ENCODE results near the gene CHRM2.

Gene CHRM2

DNA sequence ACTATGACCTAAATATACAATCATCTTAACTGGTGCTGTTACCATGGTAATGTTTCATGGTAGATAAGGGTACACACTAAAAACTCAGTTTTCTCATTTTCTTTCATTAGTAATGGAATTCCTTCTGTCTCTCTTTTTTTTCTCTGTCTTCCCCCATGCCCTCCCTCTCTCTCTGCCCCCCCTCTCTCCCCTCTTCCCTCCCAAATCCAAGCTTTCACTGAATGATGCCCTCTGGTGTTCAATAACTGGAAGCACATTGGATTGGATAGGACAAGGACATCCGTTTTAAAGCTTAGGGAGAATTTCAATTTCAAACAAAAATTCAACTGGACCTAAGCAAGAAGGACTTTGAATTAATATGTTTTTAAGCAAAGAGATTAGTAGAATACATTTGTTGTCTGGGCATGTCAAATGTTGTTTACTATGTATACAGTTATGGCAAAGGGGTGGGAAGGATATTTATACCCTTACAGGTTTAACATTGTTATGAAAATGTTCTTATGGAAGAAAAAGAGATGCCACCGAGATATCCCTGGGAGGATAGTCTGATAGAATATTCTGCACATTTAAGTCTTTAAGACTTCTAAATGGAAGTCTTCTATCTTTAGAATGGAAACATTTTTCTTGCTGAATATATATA is 6.1 kb downstream of the CHRM2 start:
- peak in 1 of 2 experiments; percentile 46 for DNase-seq (ENCODE audit: low read depth in 1 of 2, low spot score in 1 of 2)
- in situ Hi-C loops (cut with HindIII; ENCODE audit: low pct_unique_long_range_greater_than_20kb, low sequenced_read_pairs): no loop called here
- no peak for TF ChIP-seq JUND (IDR thresholded peaks at IDR 0.05; ENCODE audit: low read depth)

DNA sequence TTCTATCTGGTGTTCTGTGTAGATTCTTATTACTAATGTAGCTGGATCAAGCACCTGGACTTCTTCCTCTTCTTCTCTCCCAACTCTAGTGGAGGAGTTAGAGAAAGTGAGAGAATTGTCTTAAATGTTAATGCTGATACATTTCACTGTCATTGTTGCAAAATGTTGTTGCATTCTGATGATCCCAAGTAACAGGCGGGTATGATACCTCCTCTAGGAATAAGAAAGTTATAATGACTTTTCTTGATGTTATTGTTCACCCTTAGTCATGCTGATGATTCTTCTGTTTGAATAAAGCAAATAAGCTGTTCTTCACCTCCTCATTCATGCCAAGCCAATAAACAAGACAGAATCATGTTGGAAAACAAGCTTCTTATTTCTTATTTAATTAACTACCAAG is 9.1 kb downstream of the CHRM2 start:
- in situ Hi-C loops (cut with HindIII; ENCODE audit: low pct_unique_long_range_greater_than_20kb, low sequenced_read_pairs): no loop called here
- TF ChIP-seq JUND (IDR thresholded peaks at IDR 0.05; ENCODE audit: low read depth): no peak
- DNase-seq (ENCODE audit: low read depth in 1 of 2, low spot score in 1 of 2): no peak

DNA sequence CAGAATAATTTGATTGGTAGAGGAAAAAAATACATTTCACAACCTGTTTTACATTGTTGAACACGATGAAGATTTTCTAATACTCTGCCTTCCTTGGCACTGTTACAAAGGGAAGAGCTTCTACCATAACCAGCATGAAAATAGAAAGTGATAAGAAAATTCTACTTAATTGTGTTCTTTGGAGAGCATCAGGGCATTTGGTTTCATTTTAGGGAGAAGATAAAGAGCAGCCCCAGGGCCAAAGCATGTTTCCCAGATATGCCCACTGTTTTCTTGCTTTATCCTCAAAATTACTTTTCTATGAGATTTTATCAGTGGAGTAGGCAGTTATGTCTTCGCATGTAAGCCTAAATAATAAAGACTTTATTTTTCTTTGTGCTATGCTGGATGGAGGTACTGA is 9.5 kb downstream of the CHRM2 start:
- in situ Hi-C loops (cut with HindIII; ENCODE audit: low pct_unique_long_range_greater_than_20kb, low sequenced_read_pairs): no loop called here
- TF ChIP-seq JUND (IDR thresholded peaks at IDR 0.05; ENCODE audit: low read depth): no peak
- DNase-seq (ENCODE audit: low read depth in 1 of 2, low spot score in 1 of 2): no peak

DNA sequence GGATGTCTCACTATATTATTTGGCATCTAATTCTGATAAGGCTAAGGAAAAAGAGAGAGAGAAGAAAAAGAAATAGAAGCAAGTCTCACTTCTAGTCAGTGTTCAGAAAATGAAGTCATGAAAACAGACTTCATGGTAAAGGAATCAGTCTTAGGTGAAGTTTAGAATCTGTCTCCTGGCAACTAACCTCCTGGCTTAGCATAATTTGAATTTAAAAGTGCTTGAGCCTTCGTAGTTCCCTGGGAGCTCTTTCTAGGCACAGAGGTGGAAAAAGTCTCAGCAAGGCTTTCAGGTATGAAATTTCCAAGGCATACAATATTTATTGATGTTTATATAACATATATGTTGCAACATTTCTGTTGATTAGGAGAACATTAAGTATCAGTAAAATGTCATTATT is 10.4 kb downstream of the CHRM2 start:
- TF ChIP-seq JUND (IDR thresholded peaks at IDR 0.05; ENCODE audit: low read depth): no peak
- in situ Hi-C loops (cut with HindIII; ENCODE audit: low pct_unique_long_range_greater_than_20kb, low sequenced_read_pairs): no loop called here
- no peak for DNase-seq (ENCODE audit: low read depth in 1 of 2, low spot score in 1 of 2)

DNA sequence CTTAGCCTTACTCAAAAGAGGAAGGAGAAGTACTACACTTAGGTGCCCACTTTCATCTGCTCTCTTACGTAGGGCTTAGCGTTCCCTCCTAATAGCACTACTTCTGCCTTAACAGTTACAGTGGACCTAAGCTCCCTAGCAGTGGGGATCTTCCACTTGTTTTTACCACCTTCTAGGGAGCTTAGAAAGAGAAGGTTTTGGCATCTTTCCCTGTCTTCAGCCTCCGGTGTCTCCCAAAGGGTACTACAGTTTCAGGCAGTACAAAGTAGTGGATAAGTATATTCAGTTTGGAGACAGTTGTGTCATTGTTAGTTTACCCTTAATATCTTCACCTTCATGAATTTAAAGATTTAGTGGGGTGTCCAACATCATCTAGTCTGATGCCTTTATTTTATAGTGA is 14.6 kb downstream of the CHRM2 start:
- in situ Hi-C loops (cut with HindIII; ENCODE audit: low pct_unique_long_range_greater_than_20kb, low sequenced_read_pairs): no loop called here
- no peak for DNase-seq (ENCODE audit: low read depth in 1 of 2, low spot score in 1 of 2)
- no peak for TF ChIP-seq JUND (IDR thresholded peaks at IDR 0.05; ENCODE audit: low read depth)

DNA sequence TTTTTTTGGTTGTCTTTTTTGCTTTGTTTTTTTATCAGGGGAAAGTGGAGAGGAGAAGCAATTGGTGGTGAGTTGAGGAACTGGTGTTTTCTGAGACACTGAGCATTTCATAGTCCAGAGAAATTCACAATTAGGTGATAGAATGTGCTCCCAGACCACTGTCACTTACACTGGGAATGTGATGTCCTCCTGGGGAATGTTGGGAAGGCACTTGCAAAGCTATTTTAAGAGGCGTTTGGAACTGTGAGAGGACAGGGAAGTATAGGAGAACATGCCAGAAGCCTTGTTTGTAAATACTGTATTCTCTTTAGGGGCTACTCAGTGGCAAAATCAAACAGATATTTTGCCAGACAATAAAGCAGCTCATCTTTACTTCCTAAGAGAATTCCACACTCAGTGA is 16.0 kb downstream of the CHRM2 start:
- in situ Hi-C loops (cut with HindIII; ENCODE audit: low pct_unique_long_range_greater_than_20kb, low sequenced_read_pairs): no loop called here
- TF ChIP-seq JUND (IDR thresholded peaks at IDR 0.05; ENCODE audit: low read depth): no peak
- DNase-seq (ENCODE audit: low read depth in 1 of 2, low spot score in 1 of 2): no peak

DNA sequence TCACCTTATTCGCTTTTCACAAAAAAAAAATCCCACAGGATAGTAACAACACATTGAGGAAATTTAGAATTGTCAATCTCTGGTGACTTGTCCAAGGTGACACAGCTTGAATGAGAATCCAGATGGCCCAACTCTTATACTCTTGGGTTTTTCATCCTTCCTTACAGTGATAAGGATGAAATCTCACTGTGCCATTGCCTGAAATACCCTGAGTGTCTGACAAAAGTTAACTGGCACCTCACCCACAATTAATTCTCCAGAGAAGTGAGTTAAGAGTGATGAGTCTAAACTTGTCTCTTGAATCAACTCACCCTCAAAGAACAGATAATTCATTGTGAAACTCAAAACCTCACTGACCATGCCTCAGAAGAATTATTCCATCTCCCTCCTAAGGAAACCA is 18.9 kb downstream of the CHRM2 start:
- TF ChIP-seq JUND (IDR thresholded peaks at IDR 0.05; ENCODE audit: low read depth): no peak
- DNase-seq (ENCODE audit: low read depth in 1 of 2, low spot score in 1 of 2): no peak
- in situ Hi-C loops (cut with HindIII; ENCODE audit: low pct_unique_long_range_greater_than_20kb, low sequenced_read_pairs): no loop called here

DNA sequence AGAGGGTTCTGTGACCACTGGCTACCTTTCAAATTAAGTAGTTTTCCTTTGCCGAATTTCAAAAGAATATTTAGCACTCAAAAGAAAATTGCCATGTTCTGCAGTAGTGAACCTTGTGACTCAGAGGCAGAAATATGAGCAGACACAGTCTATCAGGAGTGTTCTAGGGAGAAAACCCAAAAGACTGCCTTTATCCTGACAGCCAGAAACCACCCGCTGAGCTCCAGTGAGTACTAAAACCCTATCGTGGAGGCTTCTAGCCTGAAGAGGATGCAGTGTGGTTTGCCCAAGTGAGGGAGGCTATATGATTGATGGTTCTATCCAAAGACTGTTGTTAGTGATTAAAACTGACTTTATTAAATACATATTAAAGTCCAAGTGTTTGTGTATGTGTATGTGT is 21.9 kb downstream of the CHRM2 start:
- in situ Hi-C loops (cut with HindIII; ENCODE audit: low pct_unique_long_range_greater_than_20kb, low sequenced_read_pairs): no loop called here
- TF ChIP-seq JUND (IDR thresholded peaks at IDR 0.05; ENCODE audit: low read depth): no peak
- no peak for DNase-seq (ENCODE audit: low read depth in 1 of 2, low spot score in 1 of 2)

DNA sequence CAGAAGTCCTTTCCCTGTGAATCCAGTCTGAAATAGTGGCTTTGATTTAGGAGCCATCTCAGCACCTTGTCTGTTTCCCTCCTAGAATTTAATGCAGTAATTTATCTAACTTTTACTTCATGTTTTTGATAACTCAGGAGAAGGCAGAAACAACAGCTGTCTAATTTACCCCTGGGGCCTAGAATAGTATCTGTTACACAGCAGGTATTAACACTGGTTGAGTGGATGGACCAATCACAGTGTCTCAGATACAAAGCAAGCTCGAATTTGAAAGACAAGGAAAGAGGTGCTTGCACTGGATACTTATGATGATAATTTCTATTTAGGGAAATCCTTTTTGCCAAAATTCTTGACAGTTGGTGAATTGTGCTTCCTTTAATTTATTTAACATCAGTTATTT is 23.4 kb downstream of the CHRM2 start:
- in situ Hi-C loops (cut with HindIII; ENCODE audit: low pct_unique_long_range_greater_than_20kb, low sequenced_read_pairs): no loop called here
- no peak for TF ChIP-seq JUND (IDR thresholded peaks at IDR 0.05; ENCODE audit: low read depth)
- DNase-seq (ENCODE audit: low read depth in 1 of 2, low spot score in 1 of 2): no peak

DNA sequence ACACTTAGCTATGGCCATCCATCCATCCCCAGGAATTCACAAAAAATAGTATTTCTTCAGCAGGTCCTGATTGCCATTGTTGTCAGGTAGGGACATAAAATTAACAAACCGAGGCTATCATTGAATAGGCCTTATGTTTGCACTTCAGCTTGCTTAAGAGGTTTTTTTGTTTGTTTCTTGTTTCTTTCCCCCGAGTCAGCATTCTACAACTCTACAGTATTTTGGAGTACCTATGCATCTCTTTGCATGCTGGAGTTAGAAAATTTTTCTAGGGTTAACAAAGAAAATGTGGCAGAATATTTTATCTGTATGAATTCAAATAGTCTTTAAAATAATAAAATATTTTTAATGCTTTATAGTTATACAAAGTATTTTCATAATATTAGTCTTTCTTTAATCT is 26.3 kb downstream of the CHRM2 start:
- TF ChIP-seq JUND (IDR thresholded peaks at IDR 0.05; ENCODE audit: low read depth): no peak
- in situ Hi-C loops (cut with HindIII; ENCODE audit: low pct_unique_long_range_greater_than_20kb, low sequenced_read_pairs): no loop called here
- no peak for DNase-seq (ENCODE audit: low read depth in 1 of 2, low spot score in 1 of 2)

DNA sequence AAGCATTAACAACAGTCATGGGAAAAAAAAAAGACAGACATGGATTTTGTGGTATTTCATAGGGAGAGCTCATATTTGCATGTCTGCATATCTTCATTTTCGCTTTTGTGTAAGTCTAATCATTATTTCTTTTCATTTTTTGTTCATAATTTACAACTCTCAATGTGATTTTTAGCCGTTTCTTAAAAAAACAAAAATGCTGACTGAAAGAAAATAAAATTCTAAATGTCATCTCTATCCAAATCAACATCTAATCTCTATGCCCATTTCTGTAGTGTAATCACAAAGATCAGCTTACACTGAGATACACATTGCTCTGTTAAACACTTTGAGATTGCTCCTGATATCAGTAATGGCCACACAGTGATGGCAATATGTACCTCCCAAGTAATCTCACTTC is 29.2 kb downstream of the CHRM2 start:
- no peak for TF ChIP-seq JUND (IDR thresholded peaks at IDR 0.05; ENCODE audit: low read depth)
- in situ Hi-C loops (cut with HindIII; ENCODE audit: low pct_unique_long_range_greater_than_20kb, low sequenced_read_pairs): no loop called here
- DNase-seq (ENCODE audit: low read depth in 1 of 2, low spot score in 1 of 2): no peak

DNA sequence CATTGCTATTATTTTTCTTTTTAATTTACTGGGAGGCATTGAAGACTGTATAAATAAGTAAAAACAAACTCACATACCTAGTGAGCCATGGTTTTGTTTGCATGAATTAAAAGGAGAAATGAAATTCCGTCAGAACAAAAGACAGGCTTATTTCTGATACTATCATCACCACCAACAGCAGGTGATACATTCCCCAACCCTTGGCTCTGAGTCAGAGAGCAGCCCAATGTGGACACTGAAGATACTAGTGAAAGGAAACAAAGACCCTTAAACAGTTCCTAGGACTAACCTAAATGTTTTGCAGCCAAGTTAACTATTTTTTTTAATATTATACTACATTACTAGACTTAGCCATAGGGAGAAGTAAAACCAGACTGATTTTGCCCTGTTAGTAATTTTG is 31.6 kb downstream of the CHRM2 start:
- in situ Hi-C loops (cut with HindIII; ENCODE audit: low pct_unique_long_range_greater_than_20kb, low sequenced_read_pairs): no loop called here
- DNase-seq (ENCODE audit: low read depth in 1 of 2, low spot score in 1 of 2): peak in 1 of 2 experiments; percentile 27
- no peak for TF ChIP-seq JUND (IDR thresholded peaks at IDR 0.05; ENCODE audit: low read depth)

DNA sequence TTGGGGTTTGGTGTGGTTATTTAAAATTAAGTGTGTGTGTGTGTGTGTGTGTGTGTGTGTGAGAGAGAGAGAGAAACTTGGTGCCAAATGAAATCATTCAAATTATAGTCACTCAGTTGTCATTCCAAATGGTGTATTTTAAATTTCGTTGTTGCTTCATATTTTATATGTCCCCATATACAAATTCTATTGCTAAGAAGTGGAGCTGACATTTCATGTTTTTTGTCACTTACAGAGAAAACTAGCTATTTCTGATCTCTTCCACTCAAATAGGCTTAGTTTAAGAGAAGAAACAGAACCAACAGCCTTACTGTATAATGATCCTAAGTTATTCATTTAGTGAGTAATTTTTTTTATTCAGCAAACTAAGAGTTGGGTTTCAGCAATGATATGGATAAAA is 42.3 kb downstream of the CHRM2 start:
- TF ChIP-seq JUND (IDR thresholded peaks at IDR 0.05; ENCODE audit: low read depth): no peak
- in situ Hi-C loops (cut with HindIII; ENCODE audit: low pct_unique_long_range_greater_than_20kb, low sequenced_read_pairs): no loop called here
- no peak for DNase-seq (ENCODE audit: low read depth in 1 of 2, low spot score in 1 of 2)

DNA sequence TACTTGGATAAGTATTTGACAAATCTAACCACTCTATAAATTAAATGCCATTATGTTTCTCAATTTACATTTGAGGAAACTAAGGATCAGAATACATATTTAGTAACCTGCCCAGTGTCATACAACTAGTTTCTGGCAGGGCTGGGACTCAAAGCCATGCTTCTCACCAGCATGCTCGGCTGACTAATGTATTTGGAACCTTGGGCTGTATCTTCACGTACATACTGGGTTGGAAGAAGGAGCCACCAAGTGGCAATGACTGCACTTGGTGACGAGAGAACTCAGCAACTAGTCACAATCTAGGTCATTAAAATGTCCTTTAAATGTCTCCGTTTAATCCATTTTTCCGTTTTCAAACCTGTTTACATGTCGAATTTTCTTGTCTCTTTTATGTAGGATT is 42.9 kb downstream of the CHRM2 start:
- peak in 1 of 2 experiments; percentile 49 for DNase-seq (ENCODE audit: low read depth in 1 of 2, low spot score in 1 of 2)

More for the DNA sequence above, 42.9 kb downstream of the CHRM2 start:
- no peak for TF ChIP-seq JUND (IDR thresholded peaks at IDR 0.05; ENCODE audit: low read depth)
- in situ Hi-C loops (cut with HindIII; ENCODE audit: low pct_unique_long_range_greater_than_20kb, low sequenced_read_pairs): no loop called here

All from T47D (cell line).